HG03342 (cell line): ENCODE results near the gene CDH13.

Experiments
- ATAC-seq: cut with Tn5 transposase; IDR thresholded peaks from one replicate; pipeline ENCODE4 v1.9.1; 2021; ENCODE audit warnings: mild to moderate bottlenecking, moderate library complexity; ENCODE audit not compliant: unreplicated experiment

Gene CDH13

GRCh38 chr16:83269048-83269447 lies 642.3 kb downstream of the CDH13 start:
- no peak for ATAC-seq

GRCh38 chr16:83269541-83269940 lies 642.8 kb downstream of the CDH13 start:
- no peak for ATAC-seq

- ATAC-seq, result no peak
Measured at GRCh38 chr16:83270061-83270460, 643.3 kb downstream of the CDH13 start.

GRCh38 chr16:83270640-83271039 lies 643.9 kb downstream of the CDH13 start:
- ATAC-seq, result no peak

GRCh38 chr16:83271123-83271522 lies 644.4 kb downstream of the CDH13 start:
- no peak for ATAC-seq

- no peak for ATAC-seq
Measured at GRCh38 chr16:83271970-83272575, 645.3 kb downstream of the CDH13 start.

GRCh38 chr16:83272843-83273242 lies 646.1 kb downstream of the CDH13 start:
- ATAC-seq, result no peak

- no peak for ATAC-seq
Measured at GRCh38 chr16:83273504-83274173, 646.9 kb downstream of the CDH13 start.

GRCh38 chr16:83279251-83279650 lies 652.5 kb downstream of the CDH13 start:
- ATAC-seq, result no peak

GRCh38 chr16:83285921-83286320 lies 659.2 kb downstream of the CDH13 start:
- ATAC-seq, result no peak

- no peak for ATAC-seq
Measured at GRCh38 chr16:83296505-83296904, 669.7 kb downstream of the CDH13 start.

GRCh38 chr16:83298541-83298940 lies 671.8 kb downstream of the CDH13 start:
- ATAC-seq, result no peak

GRCh38 chr16:83300326-83300725 lies 673.6 kb downstream of the CDH13 start:
- no peak for ATAC-seq

- no peak for ATAC-seq
Measured at GRCh38 chr16:83301971-83302370, 675.2 kb downstream of the CDH13 start.

- no peak for ATAC-seq
Measured at GRCh38 chr16:83302853-83303252, 676.1 kb downstream of the CDH13 start.

- no peak for ATAC-seq
Measured at GRCh38 chr16:83305092-83305491, 678.3 kb downstream of the CDH13 start.

GRCh38 chr16:83306961-83307593 lies 680.3 kb downstream of the CDH13 start:
- ATAC-seq, result no peak

GRCh38 chr16:83307594-83307992 lies 680.8 kb downstream of the CDH13 start:
- ATAC-seq, result no peak

GRCh38 chr16:83308414-83308813 lies 681.6 kb downstream of the CDH13 start:
- no peak for ATAC-seq

- no peak for ATAC-seq
Measured at GRCh38 chr16:83310816-83311215, 684.0 kb downstream of the CDH13 start.

- no peak for ATAC-seq
Measured at GRCh38 chr16:83312015-83312717, 685.4 kb downstream of the CDH13 start.
